ENCODE results near the gene PCYT2. TPM values are rescaled to one million over a fixed set of nuclear protein-coding genes. Genes with fewer than 3 reads are reported as not detected.
"Not testable (repeated sequence)": the region's sequence is repeated elsewhere in the genome, so short reads cannot be mapped to it uniquely, and the experiment has no call there.

The PCYT2 gene
- total RNA-seq, 1 donor from 2014 or later = 21.2 TPM

DNA sequence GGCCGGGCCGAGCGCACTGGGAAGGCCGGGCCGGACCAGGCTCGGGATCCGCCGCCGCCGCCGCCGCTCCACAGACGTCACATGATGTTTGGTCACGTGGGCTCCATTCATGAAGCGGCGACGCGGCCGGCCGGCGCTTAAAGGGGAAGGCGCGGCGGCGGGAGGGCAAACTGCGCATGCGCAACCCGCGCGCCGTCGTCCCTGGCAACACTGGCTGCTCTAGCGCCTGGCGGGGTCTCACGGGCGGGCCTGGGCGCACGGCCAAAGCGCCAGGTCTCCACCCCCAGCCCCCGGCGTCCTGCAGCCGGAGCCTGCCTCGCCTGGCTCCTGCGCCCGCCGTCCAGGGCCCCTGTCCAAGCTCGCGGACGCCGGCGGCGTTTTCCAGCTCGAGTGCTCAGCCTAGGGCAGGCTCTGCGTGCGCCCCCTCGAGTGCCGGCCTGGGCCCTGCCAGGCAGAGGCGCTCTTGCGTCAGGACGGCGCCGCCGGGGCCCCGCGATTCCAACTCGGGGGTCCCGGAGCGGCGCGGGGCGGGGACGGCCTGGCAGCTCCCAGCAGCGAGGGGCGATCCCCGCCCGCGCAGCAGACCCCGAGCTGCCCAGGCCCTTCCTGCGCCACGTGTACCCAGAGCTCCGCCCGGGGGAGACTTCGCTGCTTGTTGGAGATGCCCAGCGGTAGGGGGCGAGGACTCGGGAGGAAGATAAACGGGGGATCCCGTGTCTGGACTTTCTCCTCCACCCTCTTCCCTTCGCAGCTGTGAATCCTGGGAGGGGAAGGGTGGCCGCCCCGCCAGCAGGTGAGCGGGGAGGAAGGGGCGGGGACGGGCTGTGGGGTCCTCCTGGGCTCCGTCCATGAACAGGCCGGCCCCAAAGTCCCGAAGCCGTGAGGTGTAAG is 16.7 kb upstream of the PCYT2 start, which contains the start of gene MAFG:
MAFG (minus strand) TSS at position 83 of the 891 bp plus-strand sequence. CDS start 4,550 bp downstream, outside the sequence.
- peak; percentile 98 for DNase-seq (ENCODE audit: low spot score)

GRCh38 chr17:81927152-81927652 is 16.0 kb upstream of the PCYT2 start:
- DNase-seq (ENCODE audit: low spot score) = no peak

- peak; percentile 77 for DNase-seq (ENCODE audit: low spot score)
Observed at GRCh38 chr17:81926451-81927151, 15.4 kb upstream of the PCYT2 start.

GRCh38 chr17:81925860-81926450 is 14.8 kb upstream of the PCYT2 start:
- DNase-seq (ENCODE audit: low spot score) = no peak

GRCh38 chr17:81924557-81925532 is 13.6 kb upstream of the PCYT2 start:
- DNase-seq (ENCODE audit: low spot score) = no peak

DNA sequence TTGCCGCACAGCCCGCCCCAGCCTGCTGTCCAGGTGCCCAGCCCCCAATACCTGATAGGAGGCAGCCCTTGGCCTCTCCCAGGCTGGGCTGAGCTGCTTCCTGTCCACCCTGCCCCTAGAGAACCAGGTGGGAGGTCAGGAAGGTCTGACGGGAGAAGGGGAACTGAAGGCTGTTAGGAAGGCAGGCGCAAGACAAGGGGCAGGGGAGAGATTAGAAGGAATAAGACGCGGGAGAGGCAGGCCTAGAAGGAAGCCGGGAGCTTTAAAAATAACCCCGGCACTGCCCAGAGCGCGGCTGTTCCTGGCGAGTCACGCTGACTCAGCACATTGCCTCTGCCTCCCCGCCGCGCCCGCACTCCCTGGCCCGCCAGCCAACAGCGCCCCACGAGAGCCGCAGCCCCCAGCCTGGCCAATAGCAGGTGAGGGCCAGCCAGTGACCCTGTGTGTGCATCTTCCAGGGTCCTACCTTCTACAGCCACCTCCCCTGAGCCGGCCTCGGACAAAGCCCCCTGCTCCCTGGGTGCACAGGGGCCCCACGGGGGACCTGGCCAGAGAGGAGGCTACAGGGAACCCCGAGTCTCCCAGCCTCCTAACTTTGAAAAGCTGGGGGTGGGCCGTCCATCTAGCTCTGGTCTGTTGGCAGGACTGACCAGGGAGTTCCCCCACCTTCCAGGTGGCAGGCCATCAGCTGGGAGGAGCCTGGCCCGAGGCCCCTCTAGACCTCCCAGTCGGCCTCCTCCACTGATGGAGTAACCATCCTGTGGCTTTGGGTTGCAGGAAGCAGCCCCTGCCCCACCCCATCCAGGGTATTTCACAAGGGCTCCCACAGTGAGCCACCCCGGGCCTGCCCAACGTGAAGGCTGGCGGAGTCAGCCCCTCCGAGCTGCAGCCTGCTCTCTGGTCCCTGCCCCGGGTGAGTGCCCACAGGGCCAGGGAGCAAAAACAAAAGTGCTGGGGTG is 12.4 kb upstream of the PCYT2 start:
- peak; percentile 87 for DNase-seq (ENCODE audit: low spot score)

GRCh38 chr17:81922566-81923301 is 11.5 kb upstream of the PCYT2 start:
- no peak for DNase-seq (ENCODE audit: low spot score)

DNA sequence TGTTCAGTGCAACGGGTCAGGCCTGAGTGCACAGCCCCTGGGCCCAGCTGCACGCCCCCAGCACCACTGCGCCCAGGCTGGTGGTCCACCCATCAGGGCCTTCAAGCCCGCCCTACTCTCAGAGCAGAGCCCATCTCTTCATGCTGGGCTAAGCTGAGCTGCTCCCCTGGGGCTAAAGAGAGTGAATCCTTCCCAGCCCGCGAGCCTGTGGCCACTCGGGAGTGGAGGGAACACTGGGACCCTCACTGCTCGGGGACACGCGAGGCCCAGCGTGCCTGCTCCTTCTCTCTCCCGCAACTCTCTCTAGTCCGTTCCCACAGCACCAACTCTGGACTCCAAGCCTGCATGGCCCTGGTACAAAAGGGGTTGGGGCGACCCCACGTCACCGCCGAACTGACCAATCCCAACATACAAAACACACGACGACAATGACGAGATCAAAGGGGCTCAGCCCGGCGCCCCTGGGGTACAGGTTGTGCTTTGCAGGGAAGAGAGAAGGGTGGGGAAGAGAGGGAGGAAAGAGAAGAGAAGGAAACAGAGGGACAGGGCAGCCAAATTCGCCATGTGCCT is 10.9 kb upstream of the PCYT2 start:
- no peak for DNase-seq (ENCODE audit: low spot score)

DNA sequence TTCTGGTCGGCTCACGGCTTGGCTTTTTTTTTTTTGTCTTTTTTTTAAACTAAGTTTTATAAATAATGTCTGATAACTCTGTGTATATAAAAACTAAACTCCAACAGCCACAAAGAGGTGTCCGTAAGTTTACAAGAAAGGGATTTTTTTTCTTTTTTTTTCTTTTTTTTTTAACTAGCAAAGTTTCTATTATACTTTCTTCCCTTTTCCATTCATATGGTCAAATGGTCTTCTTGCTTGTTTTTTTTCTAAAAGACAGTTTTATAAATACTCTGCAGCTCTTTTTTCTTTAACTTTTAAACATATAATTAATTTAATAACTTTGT is 10.3 kb upstream of the PCYT2 start:
- DNase-seq (ENCODE audit: low spot score) = no peak

DNA sequence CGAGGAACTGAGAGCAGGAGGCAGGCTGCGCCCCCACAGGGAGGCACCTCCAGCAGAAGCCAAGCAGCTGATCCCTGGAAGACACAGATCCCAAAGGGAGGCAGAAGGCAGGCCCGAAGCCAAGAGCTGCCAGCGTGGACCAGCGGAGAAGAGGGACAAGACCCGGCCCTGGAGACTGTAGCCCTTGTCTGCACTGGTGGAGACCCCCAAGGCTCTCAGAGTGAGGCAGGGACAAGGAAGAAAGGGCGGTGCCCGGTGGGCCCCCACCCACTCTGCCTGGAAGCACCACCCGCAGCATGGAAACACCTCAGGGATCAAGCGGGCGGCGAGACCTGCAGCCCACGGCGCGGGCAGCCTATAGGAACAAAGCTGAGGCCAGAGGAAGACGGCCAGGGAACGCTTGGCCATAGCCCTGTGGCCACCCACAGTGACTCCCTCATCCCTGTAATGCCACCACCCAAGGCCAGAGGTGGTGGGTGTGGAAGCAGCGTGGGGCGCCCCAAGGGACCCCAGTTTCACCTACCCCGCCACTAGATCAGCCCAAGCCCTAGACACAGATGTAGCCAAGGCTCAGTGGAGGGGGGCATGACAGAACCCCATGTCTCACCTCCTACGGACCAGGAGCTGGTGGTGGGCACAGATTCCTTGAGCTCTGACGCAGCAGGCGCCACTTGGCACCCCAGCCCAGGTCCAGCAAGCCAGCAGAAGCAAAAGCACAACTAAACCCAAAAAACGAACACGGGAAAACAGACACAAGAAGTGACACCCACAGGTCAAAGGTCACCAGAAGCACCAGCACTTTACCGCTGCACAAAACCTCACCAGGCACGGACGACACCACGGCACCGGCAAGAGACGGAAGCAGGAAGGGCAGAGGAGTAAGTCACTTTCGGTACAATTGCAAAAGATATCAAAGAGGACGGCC is 9.7 kb upstream of the PCYT2 start:
- no peak for DNase-seq (ENCODE audit: low spot score)

- no peak for DNase-seq (ENCODE audit: low spot score)
Observed at GRCh38 chr17:81918832-81919545, 7.8 kb upstream of the PCYT2 start.

DNA sequence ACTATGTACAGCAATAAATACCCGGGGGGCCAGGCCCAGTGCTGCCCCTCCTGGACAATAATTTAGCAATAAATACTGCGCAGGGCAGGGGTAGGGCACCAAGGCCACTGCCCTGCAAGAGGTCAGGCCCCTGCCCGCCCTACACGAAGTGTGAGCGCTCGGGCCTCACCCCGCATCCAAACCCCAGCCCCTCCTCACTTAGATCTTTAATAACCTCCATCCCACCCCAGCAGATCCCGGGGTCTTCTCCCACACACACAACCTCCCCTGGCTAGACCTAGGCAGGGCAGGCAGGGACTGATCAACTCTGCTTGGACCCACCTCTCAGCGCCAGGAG is 7.1 kb upstream of the PCYT2 start:
- not testable (repeated sequence) for DNase-seq (ENCODE audit: low spot score)

- peak; percentile 72 for DNase-seq (ENCODE audit: low spot score)
Observed at GRCh38 chr17:81917565-81918332, 6.5 kb upstream of the PCYT2 start, which contains the start of gene SIRT7. Gene SIRT7 (minus strand): TSS chr17:81918176. CDS start chr17:81918131, 45 bp downstream.

- DNase-seq (ENCODE audit: low spot score) = no peak
Observed at GRCh38 chr17:81916234-81917001, 5.2 kb upstream of the PCYT2 start.

- DNase-seq (ENCODE audit: low spot score) = no peak
Observed at GRCh38 chr17:81915331-81915730, 4.1 kb upstream of the PCYT2 start.

Measured in umbilical cord (tissue), 2 donors.